Astrocyte (in vitro differentiated cells and primary cell): ENCODE measurements around the gene TRIP13.

Experiments
- EZH2 ChIP-seq: IDR thresholded peaks from 2 replicates; pipeline ENCODE4 v1.6.1; 2012; ENCODE audit warnings: mild to moderate bottlenecking, low read length, inconsistent platforms; ENCODE audit not compliant: insufficient read depth
- TF ChIP-seq, protein P1 (sequence below): IDR thresholded peaks from 2 replicates; pipeline ENCODE4 v1.5.1; 2011; ENCODE audit warnings: low read depth, mild to moderate bottlenecking, inconsistent platforms, low read length, moderate library complexity; ENCODE audit not compliant: insufficient read depth

DNA sequence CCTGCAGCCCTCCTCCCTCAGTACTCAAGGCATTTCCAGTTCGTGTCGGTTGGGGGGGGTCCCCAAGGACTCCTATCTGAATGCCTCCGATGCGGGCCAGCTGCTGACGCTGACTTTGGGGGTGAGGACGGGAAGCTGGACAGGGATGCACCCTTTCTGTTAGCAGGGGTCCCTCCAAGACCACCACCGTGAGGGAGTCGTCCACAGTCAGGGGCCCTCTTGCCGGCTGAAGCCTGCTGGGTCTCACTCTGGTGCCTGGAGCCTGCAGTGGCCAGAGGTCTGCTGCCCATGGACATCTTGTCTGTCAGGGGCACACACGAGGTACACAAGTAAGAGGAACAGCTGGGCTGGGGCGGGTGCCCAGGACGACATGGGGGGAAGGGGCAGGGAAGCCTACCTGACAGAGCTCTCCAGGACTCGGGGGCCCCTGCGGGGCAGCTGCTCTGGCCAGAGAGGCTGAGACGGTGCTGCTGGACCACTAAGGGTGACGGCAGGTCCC is 32.8 kb upstream of the TRIP13 start:
- TF ChIP-seq, protein P1, sequence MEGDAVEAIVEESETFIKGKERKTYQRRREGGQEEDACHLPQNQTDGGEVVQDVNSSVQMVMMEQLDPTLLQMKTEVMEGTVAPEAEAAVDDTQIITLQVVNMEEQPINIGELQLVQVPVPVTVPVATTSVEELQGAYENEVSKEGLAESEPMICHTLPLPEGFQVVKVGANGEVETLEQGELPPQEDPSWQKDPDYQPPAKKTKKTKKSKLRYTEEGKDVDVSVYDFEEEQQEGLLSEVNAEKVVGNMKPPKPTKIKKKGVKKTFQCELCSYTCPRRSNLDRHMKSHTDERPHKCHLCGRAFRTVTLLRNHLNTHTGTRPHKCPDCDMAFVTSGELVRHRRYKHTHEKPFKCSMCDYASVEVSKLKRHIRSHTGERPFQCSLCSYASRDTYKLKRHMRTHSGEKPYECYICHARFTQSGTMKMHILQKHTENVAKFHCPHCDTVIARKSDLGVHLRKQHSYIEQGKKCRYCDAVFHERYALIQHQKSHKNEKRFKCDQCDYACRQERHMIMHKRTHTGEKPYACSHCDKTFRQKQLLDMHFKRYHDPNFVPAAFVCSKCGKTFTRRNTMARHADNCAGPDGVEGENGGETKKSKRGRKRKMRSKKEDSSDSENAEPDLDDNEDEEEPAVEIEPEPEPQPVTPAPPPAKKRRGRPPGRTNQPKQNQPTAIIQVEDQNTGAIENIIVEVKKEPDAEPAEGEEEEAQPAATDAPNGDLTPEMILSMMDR, result no peak
- no peak for TF ChIP-seq EZH2
